HepG2 (cell line): Measurements from ENCODE around the gene SLC45A2. TPM values are rescaled to one million over a fixed set of nuclear protein-coding genes. Genes with fewer than 3 reads are reported as not detected.

Source experiments
- BHLHE40 ChIP-seq: IDR thresholded peaks from 2 replicates; pipeline ENCODE4 v1.6.1; 2011; ENCODE audit warnings: low read length, improper control_type of control experiment
- GFI1 ChIP-seq: sonication (generic); formaldehyde crosslinking; IDR thresholded peaks from 2 replicates; pipeline ENCODE4 v1.5.0; 2020; ENCODE audit warnings: missing genetic modification reagents, mild to moderate bottlenecking, borderline replicate concordance
- IKZF4 ChIP-seq: sonication (generic); formaldehyde crosslinking; IDR thresholded peaks from 2 replicates; pipeline ENCODE4 v1.5.1; 2020; ENCODE audit warnings: borderline replicate concordance, mild to moderate bottlenecking, low read depth, missing genetic modification reagents; ENCODE audit errors: not compliant biosample characterization
- KLF16 ChIP-seq, 2 experiments: sonication (generic) in 1 of 2; formaldehyde crosslinking in 1 of 2; IDR thresholded peaks; 2 replicates each; pipeline versions ENCODE4 v1.6.1 to v1.8.0; 2016 to 2023; ENCODE audit warnings: missing genetic modification reagents in 2 of 2, missing compliant biosample characterization in 1 of 2
- KLF9 ChIP-seq: IDR thresholded peaks from 2 replicates; pipeline ENCODE4 v1.6.1; 2016; ENCODE audit warnings: low read depth
- MAFK ChIP-seq, 2 experiments: IDR thresholded peaks in 1 of 2; conservative IDR thresholded peaks in 1 of 2; 2 replicates each; pipeline ENCODE4 v1.6.1; 2011; ENCODE audit warnings: improper control_type of control experiment in 2 of 2, low read length in 2 of 2
- RBAK ChIP-seq: sonication (generic); formaldehyde crosslinking; IDR thresholded peaks from 2 replicates; pipeline ENCODE4 v1.5.1; 2020; ENCODE audit warnings: mild to moderate bottlenecking, missing genetic modification reagents
- TBP ChIP-seq: sonication (generic); formaldehyde crosslinking; IDR thresholded peaks from 2 replicates; pipeline ENCODE4 v1.5.0; 2020; ENCODE audit warnings: missing genetic modification reagents
- TRIM24 ChIP-seq: sonication (generic); formaldehyde crosslinking; IDR thresholded peaks from 2 replicates; pipeline ENCODE4 v1.8.0; 2022; ENCODE audit warnings: mild to moderate bottlenecking, missing genetic modification reagents
- ZFY ChIP-seq: sonication (generic); formaldehyde crosslinking; IDR thresholded peaks from 2 replicates; pipeline ENCODE4 v1.4.0; 2020; ENCODE audit warnings: missing genetic modification reagents
- ZNF747 ChIP-seq: sonication (generic); formaldehyde crosslinking; IDR thresholded peaks from 2 replicates; pipeline ENCODE4 v1.8.1; 2023; ENCODE audit warnings: missing genetic modification reagents, mild to moderate bottlenecking, borderline replicate concordance
- polyA plus RNA-seq, 8 experiments: library from polyadenylated mRNA; depleted of rRNA in 3 of 8; stranded (reverse) in 7 of 8; unstranded in 1 of 8; fragments of >200 nt; fragmentation: Illumina TruSeq in 4 of 8; extraction: Trizol in 4 of 8; gene quantifications; 2 replicates each; pipeline versions ENCODE4 v1.2.1 to v1.2.3, GENCODE V29; 2011 to 2016; ENCODE audit warnings: low read depth in 4 of 8, missing spikeins in 1 of 8, mixed read lengths in 1 of 8; ENCODE audit not compliant: insufficient read depth in 1 of 8
- total RNA-seq, 5 experiments: library from RNA; depleted of rRNA; stranded (reverse); fragments of >200 nt; fragmentation: Illumina TruSeq; extraction: Trizol; gene quantifications; 2 replicates each; pipeline ENCODE4 v1.2.3, GENCODE V29; 2016; ENCODE audit warnings: low read depth in 1 of 5
- TF ChIP-seq, protein P1 (sequence below): IDR thresholded peaks from 2 replicates; pipeline ENCODE4 v1.6.1; 2016; ENCODE audit warnings: missing genetic modification reagents, missing compliant biosample characterization
- TF ChIP-seq, protein P2 (sequence below): IDR thresholded peaks from 2 replicates; pipeline ENCODE4 v1.6.1; 2016; ENCODE audit warnings: mild to moderate bottlenecking
- TF ChIP-seq, protein P3 (sequence below): sonication (generic); formaldehyde crosslinking; IDR thresholded peaks from 2 replicates; pipeline ENCODE4 v1.4.0; 2020; ENCODE audit warnings: missing genetic modification reagents, mild to moderate bottlenecking, borderline replicate concordance

Gene SLC45A2
- total and polyA plus RNA-seq, 2 of the 13 experiments (the other 11 are each of a cell fraction or from before 2014, with no cell fraction given) = 0.22 to 0.24 TPM

DNA sequence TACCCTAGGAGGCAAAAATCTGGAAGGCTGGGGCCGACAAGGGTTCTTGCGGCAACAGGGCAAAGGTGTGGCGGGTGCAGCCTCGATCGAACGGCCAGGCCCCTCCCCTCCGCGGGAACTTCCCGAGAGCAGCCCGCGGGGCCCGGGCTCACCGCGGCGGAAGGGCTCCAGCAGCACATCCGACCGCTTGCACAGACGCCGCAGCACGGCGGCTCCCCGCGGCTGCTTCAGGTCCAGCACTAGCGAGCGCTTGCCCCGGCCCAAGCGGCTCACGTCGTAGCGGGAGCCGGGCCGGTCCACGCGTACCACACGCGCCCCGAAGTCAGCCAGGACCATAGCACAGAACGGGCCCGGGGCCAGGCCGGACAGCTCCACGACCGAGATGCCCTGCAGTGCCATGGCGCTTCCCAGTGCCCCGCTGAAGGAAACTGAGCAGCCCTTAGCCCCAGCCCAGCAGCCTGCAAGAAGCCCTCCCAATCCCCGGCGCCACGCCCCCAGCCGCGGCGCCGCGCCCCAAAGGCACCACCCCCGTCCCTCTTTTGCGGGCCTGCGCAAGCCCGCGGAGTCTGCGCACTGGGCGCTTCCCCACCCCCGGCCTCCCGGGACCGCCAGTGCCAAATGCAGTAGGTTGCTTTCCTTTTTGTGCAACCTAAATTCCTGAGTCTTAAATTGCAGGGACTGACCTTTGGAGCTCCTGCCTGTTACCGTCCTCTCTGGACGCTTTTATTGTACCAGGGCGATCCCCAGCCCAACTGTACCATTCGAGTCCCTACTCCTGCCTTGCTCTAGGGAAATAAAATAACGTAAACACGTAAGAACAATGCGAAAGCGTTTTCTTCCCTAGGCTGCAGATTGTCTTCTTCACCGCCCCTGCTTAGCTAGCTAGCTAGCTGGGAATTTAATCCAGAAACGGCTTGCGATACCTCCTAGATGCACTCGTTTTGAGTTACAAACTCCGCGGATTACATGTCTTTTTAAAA is 23.4 kb upstream of the SLC45A2 start, which contains the start of gene AMACR (continued):
- TF ChIP-seq BHLHE40 (no peak), GFI1 (CRISPR knock-in tag) (peak; percentile 64; the same call in 1 of the 2 replicates), MAFK (conservative IDR thresholded peaks at IDR 0.05 in 1 of 2, IDR thresholded peaks at IDR 0.05 in 1 of 2; ENCODE audit: low read length in 2 of 2) (no peak), KLF16 (CRISPR knock-in tag; IDR thresholded peaks at IDR 0.05) (peak in 1 of 2 experiments; percentile 75; a peak in 1 of 4 replicates), RBAK (CRISPR knock-in tag) (no peak), TRIM24 (CRISPR knock-in tag) (no peak), IKZF4 (no peak), ZNF747 (CRISPR knock-in tag) (peak; percentile 75; the same call in 1 of the 2 replicates), KLF9 (CRISPR knock-in tag) (0 out of 2 replicates have a peak, but pooled peaks have one; percentile 2), ZFY (CRISPR knock-in tag) (peak; percentile 91), TBP (CRISPR knock-in tag) (no peak)
- TF ChIP-seq, protein P1, sequence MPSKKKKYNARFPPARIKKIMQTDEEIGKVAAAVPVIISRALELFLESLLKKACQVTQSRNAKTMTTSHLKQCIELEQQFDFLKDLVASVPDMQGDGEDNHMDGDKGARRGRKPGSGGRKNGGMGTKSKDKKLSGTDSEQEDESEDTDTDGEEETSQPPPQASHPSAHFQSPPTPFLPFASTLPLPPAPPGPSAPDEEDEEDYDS (CRISPR knock-in tag) = peak; percentile 94
- TF ChIP-seq, protein P2, sequence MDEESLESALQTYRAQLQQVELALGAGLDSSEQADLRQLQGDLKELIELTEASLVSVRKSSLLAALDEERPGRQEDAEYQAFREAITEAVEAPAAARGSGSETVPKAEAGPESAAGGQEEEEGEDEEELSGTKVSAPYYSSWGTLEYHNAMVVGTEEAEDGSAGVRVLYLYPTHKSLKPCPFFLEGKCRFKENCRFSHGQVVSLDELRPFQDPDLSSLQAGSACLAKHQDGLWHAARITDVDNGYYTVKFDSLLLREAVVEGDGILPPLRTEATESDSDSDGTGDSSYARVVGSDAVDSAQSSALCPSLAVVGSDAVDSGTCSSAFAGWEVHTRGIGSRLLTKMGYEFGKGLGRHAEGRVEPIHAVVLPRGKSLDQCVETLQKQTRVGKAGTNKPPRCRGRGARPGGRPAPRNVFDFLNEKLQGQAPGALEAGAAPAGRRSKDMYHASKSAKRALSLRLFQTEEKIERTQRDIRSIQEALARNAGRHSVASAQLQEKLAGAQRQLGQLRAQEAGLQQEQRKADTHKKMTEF (CRISPR knock-in tag) = peak; percentile 93
- TF ChIP-seq, protein P3, sequence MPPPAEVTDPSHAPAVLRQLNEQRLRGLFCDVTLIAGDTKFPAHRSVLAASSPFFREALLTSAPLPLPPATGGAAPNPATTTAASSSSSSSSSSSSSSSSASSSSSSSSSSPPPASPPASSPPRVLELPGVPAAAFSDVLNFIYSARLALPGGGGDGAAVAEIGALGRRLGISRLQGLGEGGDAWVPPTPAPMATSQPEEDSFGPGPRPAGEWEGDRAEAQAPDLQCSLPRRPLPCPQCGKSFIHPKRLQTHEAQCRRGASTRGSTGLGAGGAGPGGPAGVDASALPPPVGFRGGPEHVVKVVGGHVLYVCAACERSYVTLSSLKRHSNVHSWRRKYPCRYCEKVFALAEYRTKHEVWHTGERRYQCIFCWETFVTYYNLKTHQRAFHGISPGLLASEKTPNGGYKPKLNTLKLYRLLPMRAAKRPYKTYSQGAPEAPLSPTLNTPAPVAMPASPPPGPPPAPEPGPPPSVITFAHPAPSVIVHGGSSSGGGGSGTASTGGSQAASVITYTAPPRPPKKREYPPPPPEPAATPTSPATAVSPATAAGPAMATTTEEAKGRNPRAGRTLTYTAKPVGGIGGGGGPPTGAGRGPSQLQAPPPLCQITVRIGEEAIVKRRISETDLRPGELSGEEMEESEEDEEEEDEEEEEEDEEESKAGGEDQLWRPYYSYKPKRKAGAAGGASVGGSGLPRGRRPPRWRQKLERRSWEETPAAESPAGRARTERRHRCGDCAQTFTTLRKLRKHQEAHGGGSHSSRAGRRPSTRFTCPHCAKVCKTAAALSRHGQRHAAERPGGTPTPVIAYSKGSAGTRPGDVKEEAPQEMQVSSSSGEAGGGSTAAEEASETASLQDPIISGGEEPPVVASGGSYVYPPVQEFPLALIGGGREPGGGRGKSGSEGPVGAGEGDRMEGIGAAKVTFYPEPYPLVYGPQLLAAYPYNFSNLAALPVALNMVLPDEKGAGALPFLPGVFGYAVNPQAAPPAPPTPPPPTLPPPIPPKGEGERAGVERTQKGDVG = 0 out of 2 replicates have a peak, but pooled peaks have one; percentile 21
